NCI-H460 (cell line): ENCODE results near the gene SLC7A9. TPM values are rescaled to one million over a fixed set of nuclear protein-coding genes. Genes with fewer than 3 reads are reported as not detected.
"Not testable (repeated sequence)": the region's sequence is repeated elsewhere in the genome, so short reads cannot be mapped to it uniquely, and the experiment has no call there.

Experiments
- DNase-seq: peaks from one replicate; pipeline ENCODE4 v3.0.0-alpha.2; 2016; ENCODE audit warnings: low read depth; ENCODE audit errors: extremely low read depth
- small RNA-seq, 2 experiments: library from RNA; depleted of rRNA; stranded (forward); fragments of <200 nt; gene quantifications; one replicate each; pipeline ENCODE3, GENCODE V24; 2014
- total RNA-seq: library from RNA; depleted of rRNA; stranded (reverse); fragments of >200 nt; shearing (Covaris generic); gene quantifications from 2 replicates; pipeline ENCODE4 v1.2.3, GENCODE V29; 2014; rRNA removed

Gene SLC7A9
- total RNA-seq, 1 experiment from 2014 or later = not detected

DNA sequence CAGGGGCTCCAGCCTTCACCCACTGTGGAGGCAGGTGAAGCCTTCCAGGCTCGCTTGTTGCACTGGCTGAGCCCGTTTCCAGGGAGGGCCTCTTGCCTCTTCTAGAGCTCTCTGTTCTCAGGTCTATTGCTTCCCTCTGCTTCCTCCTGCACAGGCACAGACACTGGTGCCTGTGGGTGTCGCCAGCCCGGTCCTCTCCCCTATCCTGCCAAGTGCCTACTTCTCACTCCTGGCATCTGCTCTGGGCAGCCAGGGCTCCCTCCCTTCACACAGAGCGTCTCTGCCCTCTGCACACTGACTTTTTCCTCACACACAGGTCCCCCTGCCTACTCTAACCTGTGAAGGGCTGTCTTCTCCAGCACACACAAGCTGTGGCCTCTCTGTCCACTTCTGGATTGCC is 60.3 kb downstream of the SLC7A9 start:
- DNase-seq = no peak

DNA sequence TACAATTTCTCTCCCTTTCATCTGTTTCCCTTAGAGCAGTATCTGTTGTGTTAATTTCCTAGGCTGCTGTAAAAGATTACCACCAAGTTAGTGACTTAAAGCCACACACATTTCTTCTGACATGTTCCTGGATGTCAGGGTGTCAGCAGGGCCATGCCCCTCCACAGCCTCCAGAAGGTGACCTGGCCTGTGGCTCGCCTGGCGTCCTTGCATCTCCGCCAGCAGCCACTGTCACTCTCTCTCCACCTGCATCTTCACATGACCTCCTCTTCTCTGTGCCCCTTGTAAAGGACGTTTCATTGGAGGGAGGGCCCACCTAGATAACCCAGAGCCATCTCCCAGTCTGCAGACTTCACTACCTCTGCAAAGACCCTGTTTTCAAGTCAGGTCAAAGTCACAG is 61.3 kb downstream of the SLC7A9 start:
- DNase-seq = no peak

DNA sequence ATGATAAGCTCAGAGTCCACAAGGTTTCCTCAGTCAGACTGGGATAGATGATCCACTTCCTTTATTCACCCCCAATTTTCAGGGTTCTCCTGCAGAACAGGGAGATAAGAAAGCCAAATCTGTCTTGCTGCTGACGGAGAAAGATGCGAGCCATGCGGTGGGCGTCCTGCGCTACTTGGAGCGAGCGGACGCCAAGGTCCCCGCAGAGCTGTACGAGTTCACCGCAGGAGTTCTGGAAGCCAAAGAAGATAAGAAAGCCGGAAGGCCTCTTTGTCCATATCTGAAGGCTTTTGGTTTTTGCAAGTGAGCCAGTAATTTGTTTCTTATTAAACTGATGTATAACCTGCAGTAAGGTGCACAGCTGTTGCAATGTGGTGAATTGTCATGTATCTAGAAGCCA is 66.7 kb downstream of the SLC7A9 start:
- DNase-seq = no peak

DNA sequence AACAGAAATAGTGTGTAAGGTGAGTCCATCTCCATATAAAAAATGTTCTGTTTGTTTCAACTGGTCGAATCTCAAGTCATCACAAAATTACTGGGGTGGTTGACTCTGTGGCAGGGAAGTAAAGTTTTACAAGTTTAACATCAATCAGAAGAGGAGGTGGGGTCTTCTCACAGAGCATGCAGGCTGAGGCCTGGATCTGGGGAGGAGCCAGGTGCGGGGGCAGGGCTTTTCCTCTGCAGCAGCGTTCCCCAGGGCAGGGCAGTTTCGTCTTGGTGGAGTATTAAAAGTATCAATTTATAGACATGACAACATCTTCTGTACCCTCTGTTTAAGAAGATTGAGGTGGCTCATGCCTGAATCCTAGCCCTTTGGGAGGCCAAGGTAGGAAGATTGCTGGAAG is 68.8 kb downstream of the SLC7A9 start:
- DNase-seq = no peak

DNA sequence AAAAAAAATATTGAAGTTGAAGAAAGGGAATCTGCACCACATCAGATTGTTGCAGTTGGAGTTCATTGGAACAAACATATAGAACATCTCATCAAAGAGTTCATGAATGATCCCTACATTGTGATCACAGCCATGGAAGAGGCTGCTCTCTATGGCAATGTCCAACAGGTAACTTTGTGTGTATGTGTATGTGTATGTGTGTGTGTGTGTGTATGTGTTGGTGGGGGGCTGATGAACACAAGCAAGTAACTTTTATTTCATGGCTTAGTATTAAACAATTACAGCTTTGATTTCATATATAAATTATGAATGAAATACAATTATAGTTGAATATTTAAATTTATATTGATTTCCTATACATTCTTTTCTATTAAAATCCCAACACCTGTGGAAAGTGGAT is 69.4 kb downstream of the SLC7A9 start:
- DNase-seq = no peak

DNA sequence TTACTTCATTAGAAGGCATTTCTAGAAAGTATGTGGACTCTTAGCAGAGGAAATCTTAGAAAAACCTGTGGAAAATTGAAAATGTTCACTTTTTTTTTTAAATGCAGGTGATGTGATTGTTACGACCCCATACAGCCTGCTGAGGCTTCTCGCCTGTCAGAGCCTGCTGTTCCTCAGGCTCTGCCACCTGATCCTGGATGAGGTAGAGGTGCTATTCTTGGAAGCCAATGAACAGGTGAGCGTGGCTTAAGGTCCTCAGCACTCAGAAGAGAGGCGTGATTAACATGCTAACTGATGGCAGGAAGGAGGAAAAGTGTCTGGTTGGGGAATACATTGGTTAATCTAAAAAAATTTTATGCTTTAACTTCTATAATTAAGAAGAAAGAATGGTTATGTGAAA is 71.4 kb downstream of the SLC7A9 start:
- no peak for DNase-seq

DNA sequence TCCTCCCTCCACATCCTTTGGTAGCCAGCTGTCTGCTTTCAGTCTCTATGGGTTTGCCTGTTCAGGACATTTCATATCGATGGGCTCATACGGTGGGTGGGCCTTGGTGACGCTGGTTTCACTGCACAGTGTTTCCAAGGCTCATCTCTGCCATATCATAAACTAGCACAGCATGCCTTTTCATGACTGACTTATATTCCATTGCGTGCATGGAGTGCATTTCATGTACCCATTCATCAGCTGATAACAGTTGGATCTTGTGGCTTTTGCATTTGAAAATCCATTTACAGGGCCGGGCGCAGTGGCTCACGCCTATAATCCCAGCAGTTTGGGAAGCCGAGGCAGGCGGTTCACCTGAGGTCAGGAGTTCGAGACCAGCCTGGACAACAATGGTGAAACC is 80.1 kb downstream of the SLC7A9 start:
- no peak for DNase-seq

DNA sequence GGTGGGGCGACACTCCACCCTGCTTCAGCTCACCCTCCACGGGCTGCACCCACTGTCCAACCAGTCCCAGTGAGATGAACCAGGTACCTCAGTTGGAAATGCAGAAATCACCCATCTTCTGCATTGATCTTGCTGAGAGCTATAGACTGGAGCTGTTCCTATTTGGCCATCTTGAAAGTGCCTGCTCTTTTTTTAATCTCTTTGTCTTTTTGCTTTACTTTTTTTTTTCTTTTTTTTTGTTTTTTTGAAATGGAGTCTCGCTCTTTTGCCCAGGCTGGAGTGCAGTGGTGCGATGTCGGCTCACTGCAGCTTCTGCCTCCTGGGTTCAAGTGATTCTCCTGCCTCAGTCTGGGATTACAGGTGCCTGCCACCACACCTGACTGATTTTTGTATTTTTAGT is 81.7 kb downstream of the SLC7A9 start:
- not testable (repeated sequence) for DNase-seq

DNA sequence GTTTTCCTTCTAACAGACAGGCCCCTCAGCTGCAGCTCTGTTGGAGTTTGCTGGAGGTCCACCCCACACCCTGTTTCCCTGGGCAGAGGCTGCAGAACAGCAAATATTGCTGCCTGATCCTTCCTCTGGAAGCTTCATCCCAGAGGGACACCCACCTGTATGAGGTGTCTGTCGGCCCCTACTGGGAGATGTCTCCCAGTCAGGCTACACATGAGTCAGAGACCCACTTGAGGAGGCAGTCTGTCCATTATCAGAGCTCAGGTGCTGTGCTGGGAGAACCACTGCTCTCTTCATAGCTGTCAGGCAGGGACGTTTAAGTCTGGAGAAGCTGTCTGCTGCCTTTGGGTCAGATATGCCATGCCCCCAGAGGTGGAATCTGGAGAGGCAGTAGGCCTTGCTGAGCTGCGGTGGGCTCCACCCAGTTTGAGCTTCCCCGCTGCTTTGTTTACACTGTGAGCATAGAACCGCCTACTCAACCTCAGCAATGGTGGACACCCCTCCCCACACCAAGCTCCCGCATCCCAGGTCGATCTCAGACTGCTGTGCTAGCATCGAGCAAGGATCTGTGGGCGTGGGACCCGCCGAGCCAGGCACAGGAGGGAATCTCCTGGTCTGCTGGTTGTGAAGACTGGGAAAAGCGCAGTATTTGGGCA is 82.3 kb downstream of the SLC7A9 start:
- not testable (repeated sequence) for DNase-seq

DNA sequence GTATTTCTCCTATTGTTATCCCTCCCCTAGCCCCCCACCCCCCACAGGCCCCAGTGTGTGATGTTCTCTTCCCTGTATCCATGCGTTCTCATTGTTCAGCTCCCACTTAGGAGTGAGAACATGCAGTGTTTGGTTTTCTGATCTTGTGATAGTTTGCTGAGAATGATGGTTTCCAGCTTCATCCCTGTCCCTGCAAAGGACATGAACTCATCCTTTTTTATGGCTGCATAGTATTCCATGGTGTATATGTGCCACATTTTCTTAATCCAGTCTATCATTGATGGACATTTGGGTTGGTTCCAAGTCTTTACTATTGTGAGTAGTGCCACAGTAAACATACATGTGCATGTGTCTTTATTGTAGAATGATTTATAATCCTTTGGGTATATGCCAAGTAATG is 87.5 kb downstream of the SLC7A9 start:
- not testable (repeated sequence) for DNase-seq

DNA sequence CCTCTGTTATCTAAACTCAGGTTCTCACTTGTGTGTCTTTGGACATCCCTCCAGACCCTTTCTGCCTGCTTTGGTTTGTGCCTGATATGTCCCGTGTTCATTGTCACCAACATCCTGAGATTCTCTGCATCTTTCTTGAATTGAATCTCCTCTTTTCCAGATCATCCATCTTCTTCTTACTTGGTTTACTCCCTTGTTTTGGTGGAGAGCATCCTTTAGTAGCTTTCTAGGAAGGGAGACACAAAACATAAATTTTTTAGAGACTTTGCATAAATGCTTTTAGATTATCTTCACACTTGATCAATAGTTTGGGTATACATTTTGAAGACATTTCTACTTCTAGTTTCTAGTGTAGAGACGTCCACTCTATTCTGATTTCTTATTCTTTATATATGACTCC is 88.3 kb downstream of the SLC7A9 start:
- no peak for DNase-seq

Small RNA genes lying within 50 kb of the gene (small RNA-seq; reads per million reads assigned to genes)
- gene RN7SKP22 = 0 to 0.06 reads per million in 2 experiments

Other genes with a start within 250 kb of the SLC7A9 start
- gene ANKRD27, start 194.6 kb downstream of the SLC7A9 start, total RNA-seq = 17.8 and 18.5 TPM in 2 replicates
- 0.12 and 0.15 TPM in 2 replicates for gene RGS9BP, start 193.9 kb downstream of the SLC7A9 start, total RNA-seq
- 35.8 and 36.9 TPM in 2 replicates for gene NUDT19, start 177.9 kb downstream of the SLC7A9 start, total RNA-seq
- gene TDRD12, start 150.0 kb downstream of the SLC7A9 start, total RNA-seq = not detected in 2 replicates
- 12.7 and 16.1 TPM in 2 replicates for gene CEP89, start 102.2 kb upstream of the SLC7A9 start, total RNA-seq
- 4.0 and 4.6 TPM in 2 replicates for gene FAAP24, start 102.5 kb upstream of the SLC7A9 start, total RNA-seq
- 6.0 and 8.0 TPM in 2 replicates for gene RHPN2, start 195.1 kb upstream of the SLC7A9 start, total RNA-seq
- 4.0 and 5.0 TPM in 2 replicates for gene GPATCH1, start 211.4 kb upstream of the SLC7A9 start, total RNA-seq